HCT116 (cell line): Measurements from ENCODE around the gene COL23A1. TPM values are rescaled to one million over a fixed set of nuclear protein-coding genes. Genes with fewer than 3 reads are reported as not detected.

Experiments
- ATAC-seq: fragments of 200-7000 bp; cut with Tn5 transposase; 2 replicates; pipeline ENCODE4 v1.9.1; 2020; ENCODE audit warnings: mild to moderate bottlenecking, moderate library complexity
- BruUV-seq: library from RNA; stranded (reverse); fragments of 400-500 nt; replicated peaks from 2 replicates; lab custom pipeline; 2021; lab: Mats Ljungman, UMichigan
- CTCF ChIA-PET: fragments of 300-600 bp; sonication (Branson Sonifier 250); formaldehyde crosslinking; loops from one replicate; lab custom pipeline; 2021; ENCODE audit warnings: antibody characterized with exemption; lab: Charles Lee
- POLR2A ChIA-PET: fragments of 300-600, 350-600 bp; sonication (Branson Sonifier 250); formaldehyde crosslinking; loops from one replicate; lab custom pipeline; 2021; ENCODE audit warnings: antibody characterized with exemption; lab: Charles Lee
- RAD21 ChIA-PET, 2 experiments: fragments of 300-600 bp; sonication (Branson Sonifier 250); formaldehyde crosslinking; loops; one replicate each; lab custom pipeline; 2023; ENCODE audit warnings: low total read pairs in 2 of 2; ENCODE audit not compliant: uncharacterized antibody in 2 of 2, unreplicated experiment in 2 of 2, low non-redundant PET in 1 of 2; lab: Charles Lee
- DNase-seq: peaks from one replicate; pipeline ENCODE4 v3.0.0-alpha.2; 2010; ENCODE audit warnings: low read depth, low spot score
- H2AFZ ChIP-seq: fragments of 200-600 bp; shearing (Covaris generic), sonication (generic); 2 replicates; pipeline ENCODE4 v1.6.1; 2017; ENCODE audit warnings: low read depth, mixed run types, mixed read lengths, antibody characterized with exemption, low read length; ENCODE audit not compliant: poor library complexity, severe bottlenecking
- H3K27ac ChIP-seq: 2 replicates; pipeline ENCODE4 v1.5.1; 2012; ENCODE audit warnings: low read depth, low read length
- H3K27me3 ChIP-seq: fragments of 200-600 bp; sonication (generic); 2 replicates; pipeline ENCODE4 v1.6.1; 2016; ENCODE audit warnings: mixed run types, low read length, mixed read lengths; ENCODE audit not compliant: insufficient read depth
- H3K36me3 ChIP-seq, 2 experiments: fragments of 200-500 bp in 1 of 2; fragments of 200-600 bp in 1 of 2; sonication (Bioruptor generic) in 1 of 2; sonication (generic) in 1 of 2; 2 replicates each; pipeline versions ENCODE4 v1.5.1 to v1.6.1; 2014 to 2016; ENCODE audit warnings: low read length in 2 of 2, inconsistent platforms in 1 of 2, mixed read lengths in 1 of 2, mixed run types in 1 of 2; ENCODE audit not compliant: insufficient read depth in 2 of 2, control insufficient read depth in 1 of 2
- H3K4me1 ChIP-seq, 2 experiments: fragments of 200-600 bp in 1 of 2; sonication (generic) in 1 of 2; 2 replicates each; pipeline versions ENCODE4 v1.5.1 to v1.6.1; 2012 to 2017; ENCODE audit warnings: low read length in 2 of 2, inconsistent platforms in 1 of 2, mild to moderate bottlenecking in 1 of 2, mixed read lengths in 1 of 2, mixed run types in 1 of 2, moderate library complexity in 1 of 2; ENCODE audit not compliant: insufficient read depth in 2 of 2, control insufficient read depth in 1 of 2
- H3K4me2 ChIP-seq: fragments of 200-600 bp; sonication (generic); 2 replicates; pipeline ENCODE4 v1.6.1; 2017; ENCODE audit warnings: mixed run types, low read length, mixed read lengths
- H3K4me3 ChIP-seq, 2 experiments: fragments of 200-600 bp in 1 of 2; sonication (generic) in 1 of 2; replicated peaks in 1 of 2; 2 replicates each; pipeline ENCODE4 v1.5.1; 2011 to 2016; ENCODE audit warnings: low read length in 2 of 2, control low read depth in 1 of 2, low read depth in 1 of 2, mild to moderate bottlenecking in 1 of 2, mixed read lengths in 1 of 2, mixed run types in 1 of 2
- H3K79me2 ChIP-seq: fragments of 200-600 bp; sonication (generic); 2 replicates; pipeline ENCODE4 v1.6.1; 2017; ENCODE audit warnings: mild to moderate bottlenecking, mixed run types, low read length, moderate library complexity, mixed read lengths; ENCODE audit not compliant: insufficient read depth
- H3K9ac ChIP-seq: fragments of 200-600 bp; sonication (generic); 2 replicates; pipeline ENCODE4 v1.6.1; 2016; ENCODE audit warnings: low read length, mixed read lengths
- H3K9me2 ChIP-seq: fragments of 200-600 bp; sonication (generic), shearing (Covaris generic); 2 replicates; pipeline ENCODE4 v1.6.1; 2017; ENCODE audit warnings: mixed run types, mild to moderate bottlenecking, moderate library complexity; ENCODE audit not compliant: insufficient read depth
- H3K9me3 ChIP-seq, 2 experiments: fragments of 200-500 bp in 1 of 2; fragments of 200-600 bp in 1 of 2; sonication (Bioruptor generic) in 1 of 2; sonication (generic) in 1 of 2; 2 replicates each; pipeline ENCODE4 v1.6.1; 2014 to 2017; ENCODE audit warnings: low read length in 2 of 2, mixed read lengths in 2 of 2, inconsistent platforms in 1 of 2, low read depth in 1 of 2, mild to moderate bottlenecking in 1 of 2, mixed run types in 1 of 2, moderate library complexity in 1 of 2; ENCODE audit not compliant: control insufficient read depth in 1 of 2, insufficient read depth in 1 of 2
- H4K20me1 ChIP-seq: fragments of 200-600 bp; sonication (generic), shearing (Covaris generic); 2 replicates; pipeline ENCODE4 v1.6.1; 2017; ENCODE audit warnings: mixed run types, mild to moderate bottlenecking, moderate library complexity; ENCODE audit not compliant: insufficient read depth
- CBX3 ChIP-seq: IDR thresholded peaks from 2 replicates; pipeline ENCODE4 v1.6.1; 2012; ENCODE audit warnings: low read depth
- CEBPB ChIP-seq: IDR thresholded peaks from 2 replicates; pipeline ENCODE4 v1.6.1; 2012; ENCODE audit warnings: low read depth
- EGR1 ChIP-seq: IDR thresholded peaks from 2 replicates; pipeline ENCODE4 v1.6.1; 2012; ENCODE audit warnings: low read depth
- ELF1 ChIP-seq: IDR thresholded peaks from 2 replicates; pipeline ENCODE4 v1.6.1; 2012; ENCODE audit warnings: low read depth, borderline replicate concordance
- EZH2 ChIP-seq: fragments of 200-600 bp; sonication (generic); IDR thresholded peaks from 2 replicates; pipeline ENCODE4 v1.6.1; 2017; ENCODE audit warnings: antibody characterized with exemption, mixed run types
- EZH2phosphoT487 ChIP-seq: fragments of 200-600 bp; IDR thresholded peaks from 2 replicates; pipeline ENCODE4 v1.6.1; 2018; ENCODE audit warnings: antibody characterized with exemption, borderline replicate concordance
- FOSL1 ChIP-seq: IDR thresholded peaks from 2 replicates; pipeline ENCODE4 v1.6.1; 2012; ENCODE audit warnings: low read depth
- POLR2A ChIP-seq: IDR thresholded peaks from 2 replicates; pipeline ENCODE4 v1.7.0; 2011; ENCODE audit warnings: borderline replicate concordance; ENCODE audit not compliant: insufficient read depth, insufficient read length; ENCODE audit errors: extremely low read depth
- POLR2AphosphoS5 ChIP-seq: IDR thresholded peaks from 2 replicates; pipeline ENCODE4 v1.6.1; 2011; ENCODE audit warnings: mild to moderate bottlenecking, low read depth, low read length, moderate library complexity
- SIN3A ChIP-seq: IDR thresholded peaks from 2 replicates; pipeline ENCODE4 v1.6.1; 2012; ENCODE audit warnings: low read depth
- SRF ChIP-seq: IDR thresholded peaks from 2 replicates; pipeline ENCODE4 v1.6.1; 2012; ENCODE audit warnings: low read depth
- TCF7L2 ChIP-seq: IDR thresholded peaks from 2 replicates; pipeline ENCODE4 v1.7.0; 2011; ENCODE audit warnings: borderline replicate concordance, inconsistent platforms; ENCODE audit not compliant: insufficient read depth, insufficient read length; ENCODE audit errors: extremely low read depth
- YY1 ChIP-seq: IDR thresholded peaks from 2 replicates; pipeline ENCODE4 v1.6.1; 2011; ENCODE audit warnings: low read length, low read depth, moderate library complexity, mild to moderate bottlenecking; ENCODE audit not compliant: insufficient replicate concordance; ENCODE audit errors: extremely low read depth
- intact Hi-C: fragments of 100-400 bp; cut with micrococcal nuclease; formaldehyde crosslinking; loops from 2 replicates; pipeline ENCODE4 v1.10.0; 2022
- total RNA-seq: library from RNA; stranded (reverse); gene quantifications from one replicate; pipeline ENCODE4 v1.2.1, GENCODE V29; 2021; ENCODE audit not compliant: unreplicated experiment
- TF ChIP-seq, protein P1 (sequence below): IDR thresholded peaks from 2 replicates; pipeline ENCODE4 v1.6.1; 2012; ENCODE audit warnings: low read depth
- TF ChIP-seq, protein P2 (sequence below): IDR thresholded peaks from 2 replicates; pipeline ENCODE4 v1.6.1; 2012
- TF ChIP-seq, protein P3 (sequence below), 3 experiments: fragments of 200-600 bp in 1 of 3; sonication (generic) in 1 of 3; IDR thresholded peaks in 2 of 3; conservative IDR thresholded peaks in 1 of 3; 2 replicates each; pipeline ENCODE4 v1.5.1; 2012 to 2017; ENCODE audit warnings: low read depth in 2 of 3, low read length in 2 of 3, antibody characterized with exemption in 1 of 3, borderline replicate concordance in 1 of 3, control low read depth in 1 of 3, mild to moderate bottlenecking in 1 of 3, mixed read lengths in 1 of 3, mixed run types in 1 of 3, moderate library complexity in 1 of 3; ENCODE audit not compliant: insufficient read depth in 1 of 3
- TF ChIP-seq, protein P4 (sequence below): IDR thresholded peaks from 2 replicates; pipeline ENCODE4 v1.6.1; 2012
- TF ChIP-seq, protein P5 (sequence below): IDR thresholded peaks from 2 replicates; pipeline ENCODE4 v1.6.1; 2011; ENCODE audit warnings: mild to moderate bottlenecking, low read length, moderate library complexity; ENCODE audit not compliant: insufficient replicate concordance; ENCODE audit errors: extremely low read depth

The COL23A1 gene
- total RNA-seq, 1 experiment from 2014 or later, result not detected

DNA sequence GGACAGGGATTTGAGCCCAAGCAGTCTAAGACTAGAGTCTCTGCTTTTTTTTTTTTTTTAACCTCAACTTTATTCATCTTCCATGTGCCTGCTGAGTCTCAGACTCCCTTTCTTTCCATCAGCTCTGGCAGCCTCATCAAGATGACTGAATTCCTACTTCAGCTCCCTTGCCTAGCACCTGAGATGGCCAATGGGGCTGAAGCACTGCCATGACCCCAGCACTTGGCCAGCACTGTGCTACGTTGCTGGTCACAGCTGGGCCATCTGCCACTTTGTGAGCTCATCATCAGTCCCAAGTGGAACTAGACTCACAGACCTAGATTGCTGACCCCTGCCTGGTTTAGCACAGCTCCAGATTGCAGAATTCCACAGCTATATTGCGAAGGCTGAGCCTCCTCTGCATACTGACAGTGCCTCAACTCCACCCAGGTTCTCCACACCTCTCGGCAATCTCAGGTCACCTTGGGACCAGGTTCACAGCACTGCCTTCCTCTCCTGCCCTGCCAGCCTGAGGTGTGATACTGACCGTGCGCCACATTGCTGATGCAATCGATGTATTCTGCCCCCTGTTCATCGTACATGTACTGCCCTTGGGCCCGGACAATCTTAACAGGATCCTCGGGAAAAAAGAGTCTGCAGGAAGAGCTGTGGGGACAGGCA is 359.2 kb downstream of the COL23A1 start:
- H3K36me3 ChIP-seq, result peaks cover 3 to 37% of the 10 kb centered on the region in 2 experiments; a peak in 3 of 4 replicates
- RAD21 ChIA-PET, result no interaction called here
- POLR2A ChIA-PET, result no interaction called here
- H3K79me2 ChIP-seq, result peaks cover 30% of the 10 kb centered on the region
- peak overlapping the region; percentile 93 for H3K4me2 ChIP-seq
- H2AFZ ChIP-seq, result no peak overlapping the region
- H3K4me1 ChIP-seq, result peaks cover 13 to 31% of the 10 kb centered on the region in 2 experiments
- H3K27ac ChIP-seq, result peak overlapping the region; percentile 95
- no TSS peak for BruUV-seq
- DNase-seq, result no peak
- intact Hi-C loops, result no loop called here
- no peaks in the 10 kb centered on the region for H3K9me2 ChIP-seq
- peak overlapping the region; percentile 98 for H3K9ac ChIP-seq
- H3K27me3 ChIP-seq, result no peaks in the 10 kb centered on the region
- no peaks in the 10 kb centered on the region for H3K9me3 ChIP-seq
- TF ChIP-seq, protein P1, sequence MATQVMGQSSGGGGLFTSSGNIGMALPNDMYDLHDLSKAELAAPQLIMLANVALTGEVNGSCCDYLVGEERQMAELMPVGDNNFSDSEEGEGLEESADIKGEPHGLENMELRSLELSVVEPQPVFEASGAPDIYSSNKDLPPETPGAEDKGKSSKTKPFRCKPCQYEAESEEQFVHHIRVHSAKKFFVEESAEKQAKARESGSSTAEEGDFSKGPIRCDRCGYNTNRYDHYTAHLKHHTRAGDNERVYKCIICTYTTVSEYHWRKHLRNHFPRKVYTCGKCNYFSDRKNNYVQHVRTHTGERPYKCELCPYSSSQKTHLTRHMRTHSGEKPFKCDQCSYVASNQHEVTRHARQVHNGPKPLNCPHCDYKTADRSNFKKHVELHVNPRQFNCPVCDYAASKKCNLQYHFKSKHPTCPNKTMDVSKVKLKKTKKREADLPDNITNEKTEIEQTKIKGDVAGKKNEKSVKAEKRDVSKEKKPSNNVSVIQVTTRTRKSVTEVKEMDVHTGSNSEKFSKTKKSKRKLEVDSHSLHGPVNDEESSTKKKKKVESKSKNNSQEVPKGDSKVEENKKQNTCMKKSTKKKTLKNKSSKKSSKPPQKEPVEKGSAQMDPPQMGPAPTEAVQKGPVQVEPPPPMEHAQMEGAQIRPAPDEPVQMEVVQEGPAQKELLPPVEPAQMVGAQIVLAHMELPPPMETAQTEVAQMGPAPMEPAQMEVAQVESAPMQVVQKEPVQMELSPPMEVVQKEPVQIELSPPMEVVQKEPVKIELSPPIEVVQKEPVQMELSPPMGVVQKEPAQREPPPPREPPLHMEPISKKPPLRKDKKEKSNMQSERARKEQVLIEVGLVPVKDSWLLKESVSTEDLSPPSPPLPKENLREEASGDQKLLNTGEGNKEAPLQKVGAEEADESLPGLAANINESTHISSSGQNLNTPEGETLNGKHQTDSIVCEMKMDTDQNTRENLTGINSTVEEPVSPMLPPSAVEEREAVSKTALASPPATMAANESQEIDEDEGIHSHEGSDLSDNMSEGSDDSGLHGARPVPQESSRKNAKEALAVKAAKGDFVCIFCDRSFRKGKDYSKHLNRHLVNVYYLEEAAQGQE, result no peak
- TF ChIP-seq POLR2AphosphoS5 (no peak), POLR2A (no peak), EGR1 (no peak), SIN3A (no peak), YY1 (no peak), CBX3 (no peak), FOSL1 (no peak), EZH2 (no peak), CEBPB (no peak), ELF1 (no peak), TCF7L2 (no peak), SRF (no peak), EZH2phosphoT487 (no peak)
- TF ChIP-seq, protein P2, sequence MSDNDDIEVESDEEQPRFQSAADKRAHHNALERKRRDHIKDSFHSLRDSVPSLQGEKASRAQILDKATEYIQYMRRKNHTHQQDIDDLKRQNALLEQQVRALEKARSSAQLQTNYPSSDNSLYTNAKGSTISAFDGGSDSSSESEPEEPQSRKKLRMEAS, result no peak
- TF ChIP-seq, protein P3, sequence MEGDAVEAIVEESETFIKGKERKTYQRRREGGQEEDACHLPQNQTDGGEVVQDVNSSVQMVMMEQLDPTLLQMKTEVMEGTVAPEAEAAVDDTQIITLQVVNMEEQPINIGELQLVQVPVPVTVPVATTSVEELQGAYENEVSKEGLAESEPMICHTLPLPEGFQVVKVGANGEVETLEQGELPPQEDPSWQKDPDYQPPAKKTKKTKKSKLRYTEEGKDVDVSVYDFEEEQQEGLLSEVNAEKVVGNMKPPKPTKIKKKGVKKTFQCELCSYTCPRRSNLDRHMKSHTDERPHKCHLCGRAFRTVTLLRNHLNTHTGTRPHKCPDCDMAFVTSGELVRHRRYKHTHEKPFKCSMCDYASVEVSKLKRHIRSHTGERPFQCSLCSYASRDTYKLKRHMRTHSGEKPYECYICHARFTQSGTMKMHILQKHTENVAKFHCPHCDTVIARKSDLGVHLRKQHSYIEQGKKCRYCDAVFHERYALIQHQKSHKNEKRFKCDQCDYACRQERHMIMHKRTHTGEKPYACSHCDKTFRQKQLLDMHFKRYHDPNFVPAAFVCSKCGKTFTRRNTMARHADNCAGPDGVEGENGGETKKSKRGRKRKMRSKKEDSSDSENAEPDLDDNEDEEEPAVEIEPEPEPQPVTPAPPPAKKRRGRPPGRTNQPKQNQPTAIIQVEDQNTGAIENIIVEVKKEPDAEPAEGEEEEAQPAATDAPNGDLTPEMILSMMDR (IDR thresholded peaks at IDR 0.05 in 2 of 3, conservative IDR thresholded peaks at IDR 0.05 in 1 of 3; ENCODE audit: borderline replicate concordance in 1 of 3, insufficient read depth in 1 of 3, low read depth in 2 of 3, low read length in 2 of 3), result no peak
- TF ChIP-seq, protein P4, sequence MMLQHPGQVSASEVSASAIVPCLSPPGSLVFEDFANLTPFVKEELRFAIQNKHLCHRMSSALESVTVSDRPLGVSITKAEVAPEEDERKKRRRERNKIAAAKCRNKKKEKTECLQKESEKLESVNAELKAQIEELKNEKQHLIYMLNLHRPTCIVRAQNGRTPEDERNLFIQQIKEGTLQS, result no peak
- TF ChIP-seq, protein P5, sequence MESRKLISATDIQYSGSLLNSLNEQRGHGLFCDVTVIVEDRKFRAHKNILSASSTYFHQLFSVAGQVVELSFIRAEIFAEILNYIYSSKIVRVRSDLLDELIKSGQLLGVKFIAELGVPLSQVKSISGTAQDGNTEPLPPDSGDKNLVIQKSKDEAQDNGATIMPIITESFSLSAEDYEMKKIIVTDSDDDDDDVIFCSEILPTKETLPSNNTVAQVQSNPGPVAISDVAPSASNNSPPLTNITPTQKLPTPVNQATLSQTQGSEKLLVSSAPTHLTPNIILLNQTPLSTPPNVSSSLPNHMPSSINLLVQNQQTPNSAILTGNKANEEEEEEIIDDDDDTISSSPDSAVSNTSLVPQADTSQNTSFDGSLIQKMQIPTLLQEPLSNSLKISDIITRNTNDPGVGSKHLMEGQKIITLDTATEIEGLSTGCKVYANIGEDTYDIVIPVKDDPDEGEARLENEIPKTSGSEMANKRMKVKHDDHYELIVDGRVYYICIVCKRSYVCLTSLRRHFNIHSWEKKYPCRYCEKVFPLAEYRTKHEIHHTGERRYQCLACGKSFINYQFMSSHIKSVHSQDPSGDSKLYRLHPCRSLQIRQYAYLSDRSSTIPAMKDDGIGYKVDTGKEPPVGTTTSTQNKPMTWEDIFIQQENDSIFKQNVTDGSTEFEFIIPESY, result no peak
- no peak for ATAC-seq
- H3K4me3 ChIP-seq, result peak overlapping the region; percentile 94 to 99
- no peaks in the 10 kb centered on the region for H4K20me1 ChIP-seq
- CTCF ChIA-PET, result no interaction called here
